Measurements from ENCODE around the gene SRCIN1.
"Not testable (repeated sequence)": the region's sequence is repeated elsewhere in the genome, so short reads cannot be mapped to it uniquely, and the experiment has no call there.

DNA sequence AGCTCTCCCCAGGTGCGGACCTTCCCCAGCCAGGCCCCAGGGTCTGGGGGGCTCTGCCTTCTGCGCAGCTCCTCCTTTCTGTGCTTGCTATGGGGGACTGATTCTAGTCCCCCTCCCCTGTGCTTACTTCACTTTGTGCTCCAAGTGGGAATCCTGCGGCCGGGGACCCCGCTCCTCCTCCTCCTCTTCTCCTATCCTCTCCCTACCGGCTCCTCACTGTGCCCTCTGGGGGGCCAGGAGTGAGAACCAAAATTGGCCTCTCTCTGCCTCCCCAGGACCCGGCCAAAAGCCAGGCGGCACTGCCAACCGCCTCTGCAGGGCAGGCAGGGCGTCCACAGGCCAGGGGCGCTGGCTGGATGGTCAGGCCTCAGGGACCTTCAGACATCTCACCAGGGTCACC lies 74.0 kb downstream of the SRCIN1 start:
- TF ChIP-seq POLR2A, EP300 (IDR thresholded peaks at IDR 0.05): not testable (repeated sequence)
- TF ChIP-seq, protein P1, sequence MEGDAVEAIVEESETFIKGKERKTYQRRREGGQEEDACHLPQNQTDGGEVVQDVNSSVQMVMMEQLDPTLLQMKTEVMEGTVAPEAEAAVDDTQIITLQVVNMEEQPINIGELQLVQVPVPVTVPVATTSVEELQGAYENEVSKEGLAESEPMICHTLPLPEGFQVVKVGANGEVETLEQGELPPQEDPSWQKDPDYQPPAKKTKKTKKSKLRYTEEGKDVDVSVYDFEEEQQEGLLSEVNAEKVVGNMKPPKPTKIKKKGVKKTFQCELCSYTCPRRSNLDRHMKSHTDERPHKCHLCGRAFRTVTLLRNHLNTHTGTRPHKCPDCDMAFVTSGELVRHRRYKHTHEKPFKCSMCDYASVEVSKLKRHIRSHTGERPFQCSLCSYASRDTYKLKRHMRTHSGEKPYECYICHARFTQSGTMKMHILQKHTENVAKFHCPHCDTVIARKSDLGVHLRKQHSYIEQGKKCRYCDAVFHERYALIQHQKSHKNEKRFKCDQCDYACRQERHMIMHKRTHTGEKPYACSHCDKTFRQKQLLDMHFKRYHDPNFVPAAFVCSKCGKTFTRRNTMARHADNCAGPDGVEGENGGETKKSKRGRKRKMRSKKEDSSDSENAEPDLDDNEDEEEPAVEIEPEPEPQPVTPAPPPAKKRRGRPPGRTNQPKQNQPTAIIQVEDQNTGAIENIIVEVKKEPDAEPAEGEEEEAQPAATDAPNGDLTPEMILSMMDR (IDR thresholded peaks at IDR 0.05): not testable (repeated sequence)
